Measurements from ENCODE around the gene PTBP1. TPM values are rescaled to one million over a fixed set of nuclear protein-coding genes. Genes with fewer than 3 reads are reported as not detected.

PTBP1 gene
- total and polyA plus RNA-seq, 2 of the 13 experiments (the other 11 are each of a cell fraction or from before 2014, with no cell fraction given), result 195 to 288 TPM

- no peak for TF ChIP-seq ZNF333 (CRISPR knock-in tag; IDR thresholded peaks at IDR 0.05; ENCODE audit: borderline replicate concordance)
- TF ChIP-seq ZFAT (CRISPR knock-in tag; conservative IDR thresholded peaks at IDR 0.05), result no peak
- no peak for TF ChIP-seq KLF15 (CRISPR knock-in tag; IDR thresholded peaks at IDR 0.05; ENCODE audit: borderline replicate concordance)
- no peak for TF ChIP-seq SRY (CRISPR knock-in tag; IDR thresholded peaks at IDR 0.05)
- TF ChIP-seq CTCF (CRISPR knock-in tag; IDR thresholded peaks at IDR 0.05), result peak; percentile 63
- no peak; the same call in 1 of the 2 replicates for TF ChIP-seq MYC (CRISPR knock-in tag; IDR thresholded peaks at IDR 0.05; ENCODE audit: borderline replicate concordance)
- TF ChIP-seq ZKSCAN8 (CRISPR knock-in tag; IDR thresholded peaks at IDR 0.05; ENCODE audit: borderline replicate concordance), result no peak
- TF ChIP-seq ZNF816 (CRISPR knock-in tag; IDR thresholded peaks at IDR 0.05; ENCODE audit: borderline replicate concordance), result 0 out of 2 replicates have a peak, but pooled peaks have one; percentile 10
- TF ChIP-seq ZNF564 (CRISPR knock-in tag; IDR thresholded peaks at IDR 0.05), result no peak
- no peak for TF ChIP-seq GMEB1 (CRISPR knock-in tag; IDR thresholded peaks at IDR 0.05; ENCODE audit: borderline replicate concordance)
- no peak for TF ChIP-seq PHF8 (CRISPR knock-in tag; IDR thresholded peaks at IDR 0.05)
- no peak for TF ChIP-seq ZFP37 (CRISPR knock-in tag; IDR thresholded peaks at IDR 0.05; ENCODE audit: borderline replicate concordance)
- peak; percentile 45 for TF ChIP-seq TEAD3 (CRISPR knock-in tag; optimal IDR thresholded peaks at IDR 0.05; ENCODE audit: borderline replicate concordance)
- peak; percentile 61; the same call in 1 of the 2 replicates for TF ChIP-seq THRA (CRISPR knock-in tag; IDR thresholded peaks at IDR 0.05; ENCODE audit: borderline replicate concordance)
- no peak for TF ChIP-seq PRDM10 (CRISPR knock-in tag; IDR thresholded peaks at IDR 0.05; ENCODE audit: low read depth)
- TF ChIP-seq ZNF275 (CRISPR knock-in tag; IDR thresholded peaks at IDR 0.05; ENCODE audit: borderline replicate concordance), result no peak
- TF ChIP-seq DPF2 (CRISPR knock-in tag; IDR thresholded peaks at IDR 0.05; ENCODE audit: borderline replicate concordance, low read depth), result no peak
- no peak for TF ChIP-seq ZNF20 (CRISPR knock-in tag; IDR thresholded peaks at IDR 0.05)
These were observed 2.0 kb downstream of the PTBP1 start (continued) for GRCh38 chr19:799076-799881.
